H1 (cell line): ENCODE data around the gene RNASE9. TPM values are rescaled to one million over a fixed set of nuclear protein-coding genes. Genes with fewer than 3 reads are reported as not detected.
"Not testable (repeated sequence)": the region's sequence is repeated elsewhere in the genome, so short reads cannot be mapped to it uniquely, and the experiment has no call there.

ENCODE experiments used
- CTCF ChIA-PET: fragments of 300-600 bp; sonication (Branson Sonifier 250); formaldehyde crosslinking; loops from one replicate; lab custom pipeline; 2021; ENCODE audit not compliant: partially characterized antibody; lab: Charles Lee
- POLR2A ChIA-PET: fragments of 300-600 bp; sonication (Branson Sonifier 250); formaldehyde crosslinking; loops from one replicate; lab custom pipeline; 2021; ENCODE audit warnings: inconsistent platforms; ENCODE audit not compliant: partially characterized antibody; lab: Charles Lee
- DNase-seq, 2 experiments: peaks; one replicate each; pipeline versions ENCODE4 v3.0.0 to v3.0.0-alpha.2; 2010 to 2022; ENCODE audit warnings: low spot score in 2 of 2, low read depth in 1 of 2, mixed read lengths in 1 of 2
- FAIRE-seq: peaks from 2 replicates; lab custom pipeline; 2011; peaks lifted over from hg19 to GRCh38; lab: Jason Lieb, UNC
- H2AFZ ChIP-seq: 2 replicates; pipeline ENCODE4 v1.8.1; 2012; ENCODE audit warnings: low read length, inconsistent platforms
- H2AK5ac ChIP-seq: 2 replicates; pipeline ENCODE4 v1.6.1; 2013; ENCODE audit warnings: low read depth, low read length
- H2BK120ac ChIP-seq: replicated peaks from 2 replicates; pipeline ENCODE3; 2013; ENCODE audit warnings: low read depth, low read length, inconsistent platforms
- H2BK12ac ChIP-seq: 2 replicates; pipeline ENCODE4 v1.6.1; 2013; ENCODE audit warnings: low read depth, low read length
- H2BK15ac ChIP-seq: 2 replicates; pipeline ENCODE4 v1.6.1; 2013; ENCODE audit warnings: low read length
- H2BK20ac ChIP-seq: 2 replicates; pipeline ENCODE4 v1.6.1; 2013; ENCODE audit warnings: low read length
- H2BK5ac ChIP-seq: 2 replicates; pipeline ENCODE4 v1.6.1; 2013; ENCODE audit warnings: low read depth, low read length
- H3K14ac ChIP-seq: 2 replicates; pipeline ENCODE4 v1.6.1; 2013; ENCODE audit warnings: inconsistent platforms; ENCODE audit not compliant: insufficient read length
- H3K18ac ChIP-seq: 2 replicates; pipeline ENCODE4 v1.6.1; 2013; ENCODE audit warnings: low read length; ENCODE audit errors: extremely low read depth
- H3K23ac ChIP-seq: 2 replicates; pipeline ENCODE4 v1.6.1; 2013; ENCODE audit warnings: inconsistent platforms; ENCODE audit not compliant: insufficient read length
- H3K23me2 ChIP-seq: 2 replicates; pipeline ENCODE4 v1.6.1; 2013; ENCODE audit warnings: low read depth, low read length
- H3K27ac ChIP-seq: 2 replicates; pipeline ENCODE4 v1.6.1; 2011; ENCODE audit warnings: low read depth, low read length, inconsistent platforms
- H3K27me3 ChIP-seq, 4 experiments: replicated peaks in 1 of 4; 1 replicate in 1 of 4; 2 replicates in 3 of 4; pipeline versions ENCODE4 v1.6.1 to v1.8.1; 2011 to 2013; ENCODE audit warnings: low read length in 3 of 4, mild to moderate bottlenecking in 3 of 4, inconsistent platforms in 2 of 4, mixed read lengths in 2 of 4, moderate library complexity in 1 of 4; ENCODE audit not compliant: control insufficient read depth in 3 of 4, insufficient read depth in 3 of 4; ENCODE audit errors: extremely low read depth in 1 of 4
- H3K36me3 ChIP-seq, 4 experiments: 2 replicates each; pipeline versions ENCODE4 v1.6.1 to v1.8.1; 2011 to 2013; ENCODE audit warnings: mild to moderate bottlenecking in 4 of 4, low read length in 3 of 4, moderate library complexity in 2 of 4, control low read depth in 1 of 4, inconsistent platforms in 1 of 4; ENCODE audit not compliant: insufficient read depth in 4 of 4, control insufficient read depth in 2 of 4
- H3K4ac ChIP-seq: replicated peaks from 2 replicates; pipeline ENCODE3; 2013; ENCODE audit warnings: low read length, low read depth, mixed read lengths, inconsistent platforms; ENCODE audit not compliant: insufficient read length
- H3K4me1 ChIP-seq, 4 experiments: replicated peaks in 1 of 4; 1 replicate in 1 of 4; 2 replicates in 3 of 4; pipeline versions ENCODE4 v1.6.1 to v1.8.1; 2011 to 2013; ENCODE audit warnings: low read length in 3 of 4, inconsistent platforms in 2 of 4, mixed read lengths in 1 of 4; ENCODE audit not compliant: insufficient read depth in 4 of 4, control insufficient read depth in 3 of 4
- H3K4me2 ChIP-seq, 2 experiments: 2 replicates each; pipeline versions ENCODE4 v1.6.1 to v1.8.1; 2011 to 2013; ENCODE audit warnings: low read depth in 2 of 2, low read length in 2 of 2, control low read depth in 1 of 2, inconsistent platforms in 1 of 2, mild to moderate bottlenecking in 1 of 2; ENCODE audit not compliant: insufficient read depth in 1 of 2
- H3K4me3 ChIP-seq, 4 experiments: fragments of 200-600, 300-600 bp in 1 of 4; sonication (generic), shearing (Covaris generic), sonication (Bioruptor Twin) in 1 of 4; 2 replicates each; pipeline versions ENCODE4 v1.5.1 to v1.8.1; 2011 to 2016; ENCODE audit warnings: low read length in 4 of 4, low read depth in 3 of 4, control low read depth in 2 of 4, inconsistent platforms in 2 of 4, mild to moderate bottlenecking in 2 of 4, mixed read lengths in 1 of 4, moderate library complexity in 1 of 4; ENCODE audit not compliant: insufficient read depth in 2 of 4; ENCODE audit errors: extremely low read depth in 1 of 4
- H3K56ac ChIP-seq: replicated peaks from 2 replicates; pipeline ENCODE3; 2013; ENCODE audit warnings: low read depth, mild to moderate bottlenecking, mixed read lengths, low read length, inconsistent platforms; ENCODE audit not compliant: insufficient read length
- H3K79me1 ChIP-seq: 2 replicates; pipeline ENCODE4 v1.6.1; 2013; ENCODE audit warnings: low read depth, low read length, control low read depth
- H3K79me2 ChIP-seq, 2 experiments: 2 replicates each; pipeline versions ENCODE4 v1.6.1 to v1.8.1; 2012 to 2013; ENCODE audit warnings: low read length in 2 of 2, mild to moderate bottlenecking in 2 of 2, inconsistent platforms in 1 of 2; ENCODE audit not compliant: insufficient read depth in 2 of 2, control insufficient read depth in 1 of 2
- H3K9ac ChIP-seq, 4 experiments: replicated peaks in 1 of 4; 1 replicate in 1 of 4; 2 replicates in 3 of 4; pipeline versions ENCODE4 v1.6.1 to v1.8.1; 2011 to 2013; ENCODE audit warnings: low read depth in 3 of 4, low read length in 3 of 4, control low read depth in 2 of 4, mild to moderate bottlenecking in 2 of 4, moderate library complexity in 2 of 4, inconsistent platforms in 1 of 4; ENCODE audit errors: extremely low read depth in 1 of 4
- H3K9me3 ChIP-seq, 2 experiments: 2 replicates each; pipeline versions ENCODE4 v1.6.1 to v1.8.1; 2012 to 2013; ENCODE audit warnings: mild to moderate bottlenecking in 2 of 2, moderate library complexity in 2 of 2, control low read depth in 1 of 2, inconsistent platforms in 1 of 2, low read depth in 1 of 2, low read length in 1 of 2, mixed read lengths in 1 of 2; ENCODE audit not compliant: insufficient read depth in 2 of 2
- H4K20me1 ChIP-seq, 2 experiments: replicated peaks in 1 of 2; 2 replicates each; pipeline versions ENCODE3 to v1.8.1; 2011 to 2013; ENCODE audit warnings: inconsistent platforms in 2 of 2, low read length in 2 of 2, mild to moderate bottlenecking in 1 of 2; ENCODE audit not compliant: insufficient read depth in 2 of 2, control insufficient read depth in 1 of 2
- H4K5ac ChIP-seq: 2 replicates; pipeline ENCODE4 v1.6.1; 2013; ENCODE audit warnings: low read length, low read depth, mixed read lengths, inconsistent platforms; ENCODE audit not compliant: insufficient read length
- H4K8ac ChIP-seq: 2 replicates; pipeline ENCODE4 v1.8.0; 2013; ENCODE audit warnings: mild to moderate bottlenecking, moderate library complexity, low read length, inconsistent platforms; ENCODE audit not compliant: insufficient read depth; ENCODE audit errors: extremely low read depth
- H4K91ac ChIP-seq: replicated peaks from 2 replicates; pipeline ENCODE3; 2013; ENCODE audit warnings: low read length, mixed read lengths, inconsistent platforms; ENCODE audit not compliant: insufficient read length
- NANOG ChIP-seq: IDR thresholded peaks from 2 replicates; pipeline ENCODE4 v1.6.1; 2011; ENCODE audit warnings: low read length, low read depth, mild to moderate bottlenecking, inconsistent platforms; ENCODE audit not compliant: insufficient read depth, poor library complexity, severe bottlenecking
- TEAD4 ChIP-seq: IDR thresholded peaks from 2 replicates; pipeline ENCODE4 v1.6.1; 2012; ENCODE audit warnings: low read depth, low read length, inconsistent platforms, mixed read lengths
- WGBS, 2 experiments: shearing (Covaris generic) in 1 of 2; methylation state at CpG; one replicate each; pipeline versions ENCODE4 v1.1.6 to v1.1.7; 2013 to 2015; ENCODE audit warnings: low lambda C conversion rate in 2 of 2, mixed read lengths in 2 of 2, inconsistent platforms in 1 of 2, low coverage in 1 of 2, missing lambda C conversion rate in 1 of 2; ENCODE audit not compliant: insufficient replicate concordance in 2 of 2, insufficient coverage in 1 of 2, insufficient read length in 1 of 2; ENCODE audit errors: extremely low coverage in 1 of 2, missing lambda C conversion rate in 1 of 2; 5-methylcytosine and 5-hydroxymethylcytosine counted together
- polyA plus RNA-seq, 7 experiments: library from polyadenylated mRNA; depleted of rRNA in 3 of 7; stranded (reverse) in 5 of 7; unstranded in 2 of 7; fragments of >200 nt in 5 of 7; fragments of 200-250 nt in 2 of 7; gene quantifications; 1 replicate in 5 of 7; 2 replicates in 1 of 7; 4 replicates in 1 of 7; pipeline versions ENCODE4 v1.2.1 to v1.2.3, GENCODE V29; 2011 to 2013; ENCODE audit warnings: missing spikeins in 2 of 7, mixed read lengths in 2 of 7
- total RNA-seq: library from RNA; stranded (reverse); fragmentation: NEBNext Ultra II Directional; extraction: Animal tissue kit (Norgen Biotek cat#: 25700); gene quantifications from 2 replicates; pipeline ENCODE4 v1.2.1, GENCODE V29; 2021

Gene RNASE9
- total and polyA plus RNA-seq, 2 of the 8 experiments (the other 6 are each of a cell fraction or from before 2014, with no cell fraction given), result 0.06 TPM; not detected in 1

DNA sequence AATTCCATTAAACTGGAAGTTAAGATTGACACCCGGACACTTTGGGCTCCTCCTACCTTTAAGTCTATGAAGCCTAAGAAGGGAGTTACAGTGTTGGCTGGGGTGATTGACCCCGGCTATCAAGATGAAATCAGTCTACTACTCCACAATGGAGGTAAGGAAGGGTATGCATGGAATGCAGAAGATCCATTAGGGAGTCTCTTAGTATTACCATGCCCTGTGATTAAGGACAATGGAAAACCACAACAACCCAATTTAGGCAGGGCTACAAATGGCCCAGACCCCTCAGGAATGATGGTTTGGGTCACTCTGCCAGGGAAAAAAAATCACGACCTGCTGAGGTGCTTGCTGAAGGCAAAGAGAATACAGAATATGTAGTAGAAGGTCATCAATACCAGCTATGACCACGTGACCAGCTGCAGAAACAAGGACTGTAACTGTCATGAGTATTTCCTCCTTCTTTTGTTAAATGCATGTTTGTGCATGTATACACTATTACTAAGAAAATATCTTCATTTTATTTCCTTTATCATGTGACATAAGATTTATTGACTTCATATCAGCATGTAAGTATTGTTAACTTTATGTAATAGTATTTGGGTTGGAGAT, 11.6 kb upstream of the RNASE9 start:
- CTCF ChIA-PET, H4K5ac ChIP-seq, H4K91ac ChIP-seq, H4K8ac ChIP-seq, H2BK120ac ChIP-seq, H3K79me2 ChIP-seq, H3K4me3 ChIP-seq, POLR2A ChIA-PET, H3K14ac ChIP-seq, H3K4me2 ChIP-seq, H3K27me3 ChIP-seq, H2AFZ ChIP-seq, FAIRE-seq, H3K79me1 ChIP-seq, H2BK15ac ChIP-seq, H3K36me3 ChIP-seq, H3K9ac ChIP-seq, H2AK5ac ChIP-seq, H3K23ac ChIP-seq, H3K56ac ChIP-seq, H3K27ac ChIP-seq, H4K20me1 ChIP-seq, H3K23me2 ChIP-seq, H3K4me1 ChIP-seq, H3K4ac ChIP-seq: not testable (repeated sequence)
- DNase-seq, result peak; percentile 13 to 35
- H3K18ac ChIP-seq, result peak overlapping the region; percentile 48; the same call in 1 of the 2 replicates
- peak; percentile 55 for TF ChIP-seq NANOG
- peak; percentile 64 for TF ChIP-seq TEAD4
- peaks cover 16 to 17% of the 10 kb centered on the region in 2 experiments for H3K9me3 ChIP-seq
- WGBS, 2 experiments, result 72% methylated on average over 4 of the region's 4 CpGs; no CpG with 5 or more reads in 1 of the 2 experiments
- 0 out of 2 replicates have a peak overlapping the region, but pooled peaks have one; percentile 12 for H2BK5ac ChIP-seq
- H2BK12ac ChIP-seq, result 0 out of 2 replicates have a peak overlapping the region, but pooled peaks have one; percentile 65
- H2BK20ac ChIP-seq, result peak overlapping the region; percentile 23; the same call in 1 of the 2 replicates
